HepG2 (cell line): ENCODE data around the gene CMYA5. TPM values are rescaled to one million over a fixed set of nuclear protein-coding genes. Genes with fewer than 3 reads are reported as not detected.

ENCODE experiments used
- ATAC-seq: fragments of 200-7000 bp; cut with Tn5 transposase; 3 replicates; pipeline ENCODE4 v1.9.1; 2020; ENCODE audit warnings: mild to moderate bottlenecking, moderate library complexity
- BruUV-seq: library from RNA; stranded (reverse); fragments of 400-500 nt; replicated peaks from 2 replicates; lab custom pipeline; 2021; lab: Mats Ljungman, UMichigan
- CTCF ChIA-PET: fragments of 300-600 bp; formaldehyde crosslinking; extraction: SDS; loops from one replicate; lab custom pipeline; 2021; ENCODE audit warnings: low total read pairs, inconsistent platforms, low intra/inter-chr PET ratio; lab: Yijun Ruan, JAX
- POLR2A ChIA-PET: fragments of 350-600 bp; sonication (Branson Sonifier 250); formaldehyde crosslinking; loops from one replicate; lab custom pipeline; 2020; ENCODE audit warnings: antibody characterized with exemption, inconsistent platforms; lab: Yijun Ruan, JAX
- DNase-seq: peaks from one replicate; pipeline ENCODE4 v3.0.0-alpha.2; 2015; ENCODE audit warnings: low spot score
- FAIRE-seq: peaks from 3 replicates; lab custom pipeline; 2011; peaks lifted over from hg19 to GRCh38; lab: Jason Lieb, UNC
- H2AFZ ChIP-seq: one replicate; pipeline ENCODE4 v1.6.1; 2011; ENCODE audit warnings: low read length, inconsistent platforms
- H3K27ac ChIP-seq: fragments of 300-600 bp; 3 replicates; pipeline ENCODE4 v1.8.0; 2011; ENCODE audit warnings: mixed run types, mild to moderate bottlenecking, mixed read lengths, low read length, inconsistent platforms; ENCODE audit not compliant: insufficient read depth; ENCODE audit errors: extremely low read length
- H3K27me3 ChIP-seq, 2 experiments: fragments of 200-600 bp in 1 of 2; 2 replicates in 1 of 2; 3 replicates in 1 of 2; pipeline versions ENCODE4 v1.6.0 to v1.8.0; 2011; ENCODE audit warnings: low read length in 2 of 2, mild to moderate bottlenecking in 2 of 2, moderate library complexity in 2 of 2, inconsistent platforms in 1 of 2; ENCODE audit not compliant: insufficient read depth in 2 of 2, control insufficient read depth in 1 of 2
- H3K36me3 ChIP-seq, 2 experiments: fragments of 200-600 bp in 1 of 2; replicated peaks in 1 of 2; 2 replicates in 1 of 2; 3 replicates in 1 of 2; pipeline versions ENCODE4 v1.5.1 to v1.8.0; 2011; ENCODE audit warnings: low read length in 2 of 2, inconsistent platforms in 1 of 2; ENCODE audit not compliant: insufficient read depth in 2 of 2, control insufficient read depth in 1 of 2
- H3K4me1 ChIP-seq: 2 replicates; pipeline ENCODE4 v1.5.1; 2012; ENCODE audit warnings: low read length, inconsistent platforms; ENCODE audit not compliant: insufficient read depth
- H3K4me2 ChIP-seq: 2 replicates; pipeline ENCODE4 v1.6.0; 2011; ENCODE audit warnings: low read depth, low read length, inconsistent platforms
- H3K4me3 ChIP-seq, 3 experiments: fragments of 200-600 bp in 1 of 3; sonication (generic), shearing (Covaris generic) in 1 of 3; replicated peaks in 1 of 3; 2 replicates each; pipeline ENCODE4 v1.5.1; 2011 to 2016; ENCODE audit warnings: low read length in 3 of 3, inconsistent platforms in 2 of 3, low read depth in 2 of 3, mild to moderate bottlenecking in 2 of 3, control low read depth in 1 of 3, mixed read lengths in 1 of 3; ENCODE audit not compliant: insufficient read depth in 1 of 3
- H3K79me2 ChIP-seq: one replicate; pipeline ENCODE4 v1.6.1; 2011; ENCODE audit warnings: low read length, inconsistent platforms; ENCODE audit not compliant: insufficient read depth
- H3K9ac ChIP-seq: 2 replicates; pipeline ENCODE4 v1.6.0; 2011; ENCODE audit warnings: mild to moderate bottlenecking, low read depth, low read length, inconsistent platforms; ENCODE audit not compliant: insufficient read depth
- H3K9me3 ChIP-seq: 2 replicates; pipeline ENCODE4 v1.5.1; 2012; ENCODE audit warnings: mild to moderate bottlenecking, low read length
- H4K20me1 ChIP-seq: 2 replicates; pipeline ENCODE4 v1.6.0; 2011; ENCODE audit warnings: inconsistent platforms, mild to moderate bottlenecking, low read length, moderate library complexity; ENCODE audit not compliant: insufficient read depth
- HDAC6 ChIP-seq: fragments of 200-600 bp; sonication (generic); IDR thresholded peaks from 2 replicates; pipeline ENCODE4 v1.7.0; 2017; ENCODE audit warnings: mild to moderate bottlenecking, antibody characterized with exemption, low read length, low read depth
- HNF1B ChIP-seq: sonication (generic); formaldehyde crosslinking; IDR thresholded peaks from 2 replicates; pipeline ENCODE4 v1.5.1; 2020; ENCODE audit warnings: mild to moderate bottlenecking, moderate library complexity, missing genetic modification reagents
- JUN ChIP-seq: sonication (generic); formaldehyde crosslinking; IDR thresholded peaks from 2 replicates; pipeline ENCODE4 v1.4.0; 2020; ENCODE audit warnings: mild to moderate bottlenecking, missing genetic modification reagents
- MAZ ChIP-seq, 2 experiments: sonication (generic) in 1 of 2; formaldehyde crosslinking in 1 of 2; IDR thresholded peaks; 2 replicates each; pipeline versions ENCODE4 v1.5.0 to v1.6.1; 2012 to 2020; ENCODE audit warnings: low read depth in 2 of 2, mild to moderate bottlenecking in 2 of 2, borderline replicate concordance in 1 of 2, improper control_type of control experiment in 1 of 2, low read length in 1 of 2, missing genetic modification reagents in 1 of 2, moderate library complexity in 1 of 2
- NR2F2 ChIP-seq: IDR thresholded peaks from 2 replicates; pipeline ENCODE4 v1.6.1; 2012; ENCODE audit warnings: low read depth, inconsistent platforms, borderline replicate concordance
- ZBTB3 ChIP-seq: sonication (generic); formaldehyde crosslinking; IDR thresholded peaks from 2 replicates; pipeline ENCODE4 v1.4.0; 2020; ENCODE audit warnings: low read depth, mild to moderate bottlenecking, moderate library complexity, missing genetic modification reagents, borderline replicate concordance
- ZNF543 ChIP-seq: sonication (generic); formaldehyde crosslinking; IDR thresholded peaks from 2 replicates; pipeline ENCODE4 v1.4.0; 2020; ENCODE audit warnings: mild to moderate bottlenecking, missing genetic modification reagents
- ZNF816 ChIP-seq: sonication (generic); formaldehyde crosslinking; IDR thresholded peaks from 2 replicates; pipeline ENCODE4 v1.8.0; 2022; ENCODE audit warnings: missing genetic modification reagents, mild to moderate bottlenecking, borderline replicate concordance
- WGBS: methylation state at CpG from one replicate; pipeline ENCODE4 v1.1.6; 2017; ENCODE audit warnings: low lambda C conversion rate; 5-methylcytosine and 5-hydroxymethylcytosine counted together
- in situ Hi-C: cut with HindIII; loops from 2 replicates; pipeline ENCODE4 v1.10.0; 2017; ENCODE audit warnings: low pct_unique_long_range_greater_than_20kb; ENCODE audit not compliant: extremely low pct_ligation_motif_present
- intact Hi-C: fragments of 100-400 bp; cut with micrococcal nuclease; formaldehyde crosslinking; loops from one replicate; pipeline ENCODE4 v1.10.0; 2022; ENCODE audit not compliant: unreplicated experiment
- polyA plus RNA-seq, 8 experiments: library from polyadenylated mRNA; depleted of rRNA in 3 of 8; stranded (reverse) in 7 of 8; unstranded in 1 of 8; fragments of >200 nt; fragmentation: Illumina TruSeq in 4 of 8; extraction: Trizol in 4 of 8; gene quantifications; 2 replicates each; pipeline versions ENCODE4 v1.2.1 to v1.2.3, GENCODE V29; 2011 to 2016; ENCODE audit warnings: low read depth in 4 of 8, missing spikeins in 1 of 8, mixed read lengths in 1 of 8; ENCODE audit not compliant: insufficient read depth in 1 of 8
- total RNA-seq, 5 experiments: library from RNA; depleted of rRNA; stranded (reverse); fragments of >200 nt; fragmentation: Illumina TruSeq; extraction: Trizol; gene quantifications; 2 replicates each; pipeline ENCODE4 v1.2.3, GENCODE V29; 2016; ENCODE audit warnings: low read depth in 1 of 5

Gene CMYA5
- total and polyA plus RNA-seq, 2 of the 13 experiments (the other 11 are each of a cell fraction or from before 2014, with no cell fraction given), result 0.13 to 0.51 TPM

DNA sequence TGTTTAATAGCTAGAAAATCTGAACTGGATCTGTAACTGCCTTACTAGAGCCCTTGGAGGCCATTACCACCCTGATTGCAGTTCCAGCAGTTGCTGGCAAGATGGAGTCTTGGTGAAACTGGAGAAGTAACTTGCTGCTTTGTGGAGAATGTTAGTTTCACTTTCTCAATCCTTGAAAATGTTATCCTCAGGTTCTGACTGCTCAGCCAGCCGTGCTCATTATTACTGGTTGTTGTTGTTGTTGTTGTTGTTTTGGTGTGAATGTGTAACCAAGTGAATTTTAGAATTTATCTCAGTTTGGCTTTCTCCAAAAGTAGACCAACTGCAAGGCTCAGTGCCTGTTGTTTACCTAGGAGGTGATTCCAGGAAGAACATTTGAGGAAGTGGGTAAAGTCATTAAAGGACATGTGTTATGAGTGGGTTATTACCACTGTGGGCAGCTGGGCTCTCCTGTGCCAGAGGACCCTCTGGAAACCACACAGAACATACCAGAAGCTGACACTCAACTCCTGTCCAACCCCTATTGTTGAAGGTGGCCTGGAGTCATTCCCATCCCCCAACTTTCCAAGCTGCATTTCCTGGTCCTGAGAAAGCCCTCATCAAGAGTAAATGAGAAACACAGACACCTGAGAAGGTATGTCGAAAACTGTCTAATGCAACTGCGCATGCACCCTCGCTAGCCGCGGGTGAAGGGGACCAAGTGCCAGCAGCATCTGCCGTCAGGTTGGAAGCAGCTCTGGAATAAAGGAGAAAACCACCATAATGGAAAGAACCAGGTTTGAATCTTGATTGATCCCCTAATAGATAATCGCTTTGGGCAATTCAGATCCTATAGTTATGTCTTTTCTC, 111.6 kb downstream of the CMYA5 start:
- peak overlapping the region; percentile 21; the same call in 1 of the 2 replicates for H3K4me2 ChIP-seq
- peaks cover 0 to 6% of the 10 kb centered on the region in 2 experiments; a peak in 1 of 5 replicates for H3K27me3 ChIP-seq
- no TSS peak for BruUV-seq
- H3K27ac ChIP-seq, result no peak overlapping the region
- no peaks in the 10 kb centered on the region for H3K36me3 ChIP-seq
- ATAC-seq (no peak), FAIRE-seq (no peak), DNase-seq (no peak)
- no peaks in the 10 kb centered on the region for H3K4me1 ChIP-seq
- WGBS, result 82% methylated on average over 8 of the region's 8 CpGs
- H3K9me3 ChIP-seq, result no peaks in the 10 kb centered on the region
- no peak overlapping the region for H3K4me3 ChIP-seq
- H4K20me1 ChIP-seq, result no peaks in the 10 kb centered on the region
- TF ChIP-seq ZBTB3 (CRISPR knock-in tag), result no peak
- ChIA-PET CTCF (no interaction called here), POLR2A (no interaction called here)
- in situ Hi-C loops, result no loop called here
- intact Hi-C loops, result no loop called here
- no peak overlapping the region for H2AFZ ChIP-seq
- no peak overlapping the region for H3K9ac ChIP-seq
- H3K79me2 ChIP-seq, result no peaks in the 10 kb centered on the region

GRCh38 chr5:79802406-79802805, 112.8 kb downstream of the CMYA5 start:
- intact Hi-C loops, result no loop called here
- POLR2A ChIA-PET, result no interaction called here
- H2AFZ ChIP-seq, result no peak overlapping the region
- H3K4me2 ChIP-seq, result no peak overlapping the region
- CTCF ChIA-PET, result no interaction called here
- WGBS, result 35% methylated on average over 1 of the region's 1 CpG
- H3K4me1 ChIP-seq, result no peaks in the 10 kb centered on the region
- H3K36me3 ChIP-seq, result no peaks in the 10 kb centered on the region
- H3K4me3 ChIP-seq, result no peak overlapping the region
- ATAC-seq (no peak), FAIRE-seq (no peak), DNase-seq (no peak)
- no peaks in the 10 kb centered on the region for H3K79me2 ChIP-seq
- BruUV-seq, result no TSS peak
- H3K9me3 ChIP-seq, result no peaks in the 10 kb centered on the region
- no peak overlapping the region for H3K27ac ChIP-seq
- no peak overlapping the region for H3K9ac ChIP-seq
- no peaks in the 10 kb centered on the region for H4K20me1 ChIP-seq
- in situ Hi-C loops, result no loop called here
- H3K27me3 ChIP-seq, result peaks cover 0 to 6% of the 10 kb centered on the region in 2 experiments; a peak in 1 of 5 replicates
- no peak for TF ChIP-seq HNF1B (CRISPR knock-in tag)
- TF ChIP-seq HDAC6, result no peak
- TF ChIP-seq ZNF816 (CRISPR knock-in tag), result no peak
- no peak for TF ChIP-seq ZNF543 (CRISPR knock-in tag)
- TF ChIP-seq NR2F2, result no peak
- TF ChIP-seq MAZ (IDR thresholded peaks at IDR 0.05; ENCODE audit: borderline replicate concordance, low read depth, low read length), result no peak
- no peak for TF ChIP-seq MAZ (CRISPR knock-in tag; IDR thresholded peaks at IDR 0.05; ENCODE audit: low read depth)
- TF ChIP-seq JUN (CRISPR knock-in tag), result no peak
